ENCODE measurements around the gene RNF2. TPM values are rescaled to one million over a fixed set of nuclear protein-coding genes. Genes with fewer than 3 reads are reported as not detected.

The RNF2 gene
- total RNA-seq, 1 experiment from 2014 or later = 39.1 TPM

DNA sequence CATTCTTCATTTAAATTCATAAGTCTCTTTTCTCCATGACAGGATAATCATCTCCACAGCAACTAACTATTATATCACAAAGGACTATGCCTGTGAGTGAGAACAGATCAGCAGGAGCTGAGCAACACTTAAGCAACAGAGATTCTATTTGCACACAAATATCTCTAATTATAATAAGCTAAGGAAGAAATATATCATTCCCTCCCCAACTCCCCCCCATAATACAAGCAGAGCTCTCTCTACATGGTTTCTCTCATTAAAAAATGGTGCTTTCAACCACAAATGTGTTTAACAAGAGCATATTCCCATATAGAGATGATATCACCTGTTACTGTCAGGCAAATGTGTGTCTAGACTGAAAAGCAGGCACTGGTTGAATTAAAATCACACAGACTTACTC, 36.5 kb upstream of the RNF2 start:
- POLR2A ChIA-PET = no interaction called here
- Histone ChIP-seq H3K9ac (ENCODE audit: low read length) (no peak overlapping the region), H3K4me1 (ENCODE audit: control insufficient read depth in 1 of 2, insufficient read depth in 2 of 2, low read length in 2 of 2) (no peaks in the 10 kb centered on the region), H3K79me2 (ENCODE audit: insufficient read depth, low read length) (no peaks in the 10 kb centered on the region), H3K9me3 (ENCODE audit: control insufficient read depth in 1 of 2, insufficient read depth in 1 of 2, low read depth in 1 of 2, low read length in 2 of 2) (no peaks in the 10 kb centered on the region), H2AFZ (ENCODE audit: low read depth, low read length, poor library complexity, severe bottlenecking) (no peak overlapping the region), H3K27me3 (ENCODE audit: insufficient read depth, low read length) (no peaks in the 10 kb centered on the region), H3K27ac (ENCODE audit: low read depth, low read length) (no peak overlapping the region), H3K4me3 (replicated peaks in 1 of 2; ENCODE audit: low read depth in 1 of 2, low read length in 2 of 2) (no peak overlapping the region), H3K36me3 (ENCODE audit: control insufficient read depth in 1 of 2, insufficient read depth in 2 of 2, low read length in 2 of 2) (no peaks in the 10 kb centered on the region), H4K20me1 (ENCODE audit: insufficient read depth) (no peaks in the 10 kb centered on the region), H3K9me2 (ENCODE audit: insufficient read depth) (no peaks in the 10 kb centered on the region), H3K4me2 (ENCODE audit: low read length) (no peak overlapping the region)
- RAD21 ChIA-PET (ENCODE audit: low non-redundant PET in 1 of 2, low total read pairs in 2 of 2, uncharacterized antibody in 2 of 2, unreplicated experiment in 2 of 2) = no interaction called here
- TF ChIP-seq SP1 (IDR thresholded peaks at IDR 0.05; ENCODE audit: low read depth) (no peak), FOSL1 (IDR thresholded peaks at IDR 0.05; ENCODE audit: low read depth) (no peak), ZNF274 (IDR thresholded peaks at IDR 0.05; ENCODE audit: low read depth, low read length) (no peak), ELF1 (IDR thresholded peaks at IDR 0.05; ENCODE audit: borderline replicate concordance, low read depth) (no peak)
- TF ChIP-seq, protein P1, sequence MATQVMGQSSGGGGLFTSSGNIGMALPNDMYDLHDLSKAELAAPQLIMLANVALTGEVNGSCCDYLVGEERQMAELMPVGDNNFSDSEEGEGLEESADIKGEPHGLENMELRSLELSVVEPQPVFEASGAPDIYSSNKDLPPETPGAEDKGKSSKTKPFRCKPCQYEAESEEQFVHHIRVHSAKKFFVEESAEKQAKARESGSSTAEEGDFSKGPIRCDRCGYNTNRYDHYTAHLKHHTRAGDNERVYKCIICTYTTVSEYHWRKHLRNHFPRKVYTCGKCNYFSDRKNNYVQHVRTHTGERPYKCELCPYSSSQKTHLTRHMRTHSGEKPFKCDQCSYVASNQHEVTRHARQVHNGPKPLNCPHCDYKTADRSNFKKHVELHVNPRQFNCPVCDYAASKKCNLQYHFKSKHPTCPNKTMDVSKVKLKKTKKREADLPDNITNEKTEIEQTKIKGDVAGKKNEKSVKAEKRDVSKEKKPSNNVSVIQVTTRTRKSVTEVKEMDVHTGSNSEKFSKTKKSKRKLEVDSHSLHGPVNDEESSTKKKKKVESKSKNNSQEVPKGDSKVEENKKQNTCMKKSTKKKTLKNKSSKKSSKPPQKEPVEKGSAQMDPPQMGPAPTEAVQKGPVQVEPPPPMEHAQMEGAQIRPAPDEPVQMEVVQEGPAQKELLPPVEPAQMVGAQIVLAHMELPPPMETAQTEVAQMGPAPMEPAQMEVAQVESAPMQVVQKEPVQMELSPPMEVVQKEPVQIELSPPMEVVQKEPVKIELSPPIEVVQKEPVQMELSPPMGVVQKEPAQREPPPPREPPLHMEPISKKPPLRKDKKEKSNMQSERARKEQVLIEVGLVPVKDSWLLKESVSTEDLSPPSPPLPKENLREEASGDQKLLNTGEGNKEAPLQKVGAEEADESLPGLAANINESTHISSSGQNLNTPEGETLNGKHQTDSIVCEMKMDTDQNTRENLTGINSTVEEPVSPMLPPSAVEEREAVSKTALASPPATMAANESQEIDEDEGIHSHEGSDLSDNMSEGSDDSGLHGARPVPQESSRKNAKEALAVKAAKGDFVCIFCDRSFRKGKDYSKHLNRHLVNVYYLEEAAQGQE (IDR thresholded peaks at IDR 0.05; ENCODE audit: low read depth) = no peak
- TF ChIP-seq, protein P2, sequence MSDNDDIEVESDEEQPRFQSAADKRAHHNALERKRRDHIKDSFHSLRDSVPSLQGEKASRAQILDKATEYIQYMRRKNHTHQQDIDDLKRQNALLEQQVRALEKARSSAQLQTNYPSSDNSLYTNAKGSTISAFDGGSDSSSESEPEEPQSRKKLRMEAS (IDR thresholded peaks at IDR 0.05) = no peak
- intact Hi-C loops (cut with micrococcal nuclease) = no loop called here
- CTCF ChIA-PET = no interaction called here
- DNase-seq (ENCODE audit: low read depth, low spot score) (no peak), ATAC-seq (no peak)
- no TSS peak for BruUV-seq (replicated peaks)

DNA sequence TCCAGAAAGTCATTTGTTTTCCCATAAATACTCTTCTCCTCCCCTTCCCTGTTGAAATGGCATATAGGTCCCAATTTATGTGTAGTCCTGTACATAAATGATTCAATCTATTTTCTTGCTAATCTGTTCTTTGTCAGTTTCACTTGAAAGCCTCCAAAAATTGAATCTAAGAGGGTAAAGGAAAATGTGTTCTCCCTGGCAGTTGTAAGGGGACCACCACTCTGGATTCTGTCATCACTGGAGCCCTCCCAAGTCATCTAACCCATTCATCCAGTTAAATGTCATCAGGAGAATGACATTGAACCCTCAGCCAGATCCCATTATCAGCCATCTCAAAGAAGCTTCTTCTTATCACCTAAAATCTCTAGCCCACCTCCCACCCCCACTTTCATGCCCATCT, 35.0 kb upstream of the RNF2 start:
- Histone ChIP-seq H3K4me1 (ENCODE audit: control insufficient read depth in 1 of 2, insufficient read depth in 2 of 2, low read length in 2 of 2) (no peaks in the 10 kb centered on the region), H3K9ac (ENCODE audit: low read length) (no peak overlapping the region), H3K79me2 (ENCODE audit: insufficient read depth, low read length) (no peaks in the 10 kb centered on the region), H3K9me3 (ENCODE audit: control insufficient read depth in 1 of 2, insufficient read depth in 1 of 2, low read depth in 1 of 2, low read length in 2 of 2) (no peaks in the 10 kb centered on the region), H3K36me3 (ENCODE audit: control insufficient read depth in 1 of 2, insufficient read depth in 2 of 2, low read length in 2 of 2) (no peaks in the 10 kb centered on the region), H4K20me1 (ENCODE audit: insufficient read depth) (no peaks in the 10 kb centered on the region), H2AFZ (ENCODE audit: low read depth, low read length, poor library complexity, severe bottlenecking) (no peak overlapping the region), H3K4me3 (replicated peaks in 1 of 2; ENCODE audit: low read depth in 1 of 2, low read length in 2 of 2) (no peak overlapping the region), H3K9me2 (ENCODE audit: insufficient read depth) (no peaks in the 10 kb centered on the region), H3K4me2 (ENCODE audit: low read length) (no peak overlapping the region), H3K27ac (ENCODE audit: low read depth, low read length) (no peak overlapping the region), H3K27me3 (ENCODE audit: insufficient read depth, low read length) (no peaks in the 10 kb centered on the region)
- TF ChIP-seq ZFX (IDR thresholded peaks at IDR 0.05) = no peak
- no peak for TF ChIP-seq FOSL1 (IDR thresholded peaks at IDR 0.05; ENCODE audit: low read depth)
- TF ChIP-seq SIN3A (IDR thresholded peaks at IDR 0.05; ENCODE audit: low read depth) = no peak
- TF ChIP-seq, protein P1 (IDR thresholded peaks at IDR 0.05; ENCODE audit: low read depth) = no peak
- CTCF ChIA-PET = no interaction called here
- ATAC-seq = no peak
- DNase-seq (ENCODE audit: low read depth, low spot score) = no peak
- POLR2A ChIA-PET = no interaction called here
- intact Hi-C loops (cut with micrococcal nuclease) = no loop called here
- BruUV-seq (replicated peaks) = no TSS peak
- RAD21 ChIA-PET (ENCODE audit: low non-redundant PET in 1 of 2, low total read pairs in 2 of 2, uncharacterized antibody in 2 of 2, unreplicated experiment in 2 of 2) = no interaction called here

Measured in HCT116 (cell line).